Ecto neural progenitor cell (in vitro differentiated cells): Measurements from ENCODE around the gene RSRC1.
"Not testable (repeated sequence)": the region's sequence is repeated elsewhere in the genome, so short reads cannot be mapped to it uniquely, and the experiment has no call there.

Source experiments
- DNase-seq: peaks from one replicate; pipeline ENCODE4 v3.0.0-alpha.2; 2018; ENCODE audit warnings: low spot score

The RSRC1 gene

DNA sequence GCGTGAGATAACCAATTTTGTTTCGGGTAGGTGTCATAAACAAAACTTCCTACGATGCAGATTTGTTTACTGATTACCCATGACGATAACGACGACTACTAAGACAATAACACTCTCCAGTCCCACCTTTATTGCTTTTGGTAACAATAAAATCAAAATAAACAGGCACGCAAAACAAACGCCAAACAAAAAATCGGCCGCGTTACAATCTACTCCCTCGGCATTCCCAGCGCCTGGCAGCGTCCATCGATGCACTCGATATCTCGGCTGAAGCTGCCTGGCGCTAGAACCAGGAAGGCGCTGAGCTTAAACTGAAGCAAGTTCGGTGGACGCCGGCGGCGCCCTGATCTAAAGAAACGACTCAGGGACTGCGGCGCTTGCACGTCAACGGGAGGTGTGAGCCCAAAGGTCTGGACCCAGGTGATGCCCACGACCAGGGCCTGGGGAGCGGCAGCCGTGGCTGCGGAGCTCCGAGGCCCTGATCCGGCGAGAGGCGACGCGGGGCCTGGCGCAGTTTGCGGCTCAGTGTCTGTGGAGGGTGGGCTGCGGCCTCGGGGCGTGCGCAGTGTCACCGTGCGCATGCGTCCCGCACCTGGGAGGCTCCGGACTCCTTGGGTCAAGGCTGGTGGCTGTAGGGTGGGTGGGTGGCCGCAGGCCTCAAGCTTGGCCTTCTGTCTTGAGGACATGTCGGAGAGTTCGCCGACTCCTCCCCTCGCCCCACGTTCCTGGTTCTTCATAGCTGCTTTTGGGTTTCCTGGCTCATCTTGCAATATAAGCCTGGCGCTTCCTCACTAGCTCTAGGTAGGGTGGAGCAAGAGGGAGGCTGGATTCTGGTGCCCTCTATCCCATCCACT lies at the start of gene RSRC1:
RSRC1 (plus strand) TSS at position 286 of the 854 bp plus-strand sequence. CDS start 12,016 bp downstream, outside the sequence.
- peak; percentile 93 for DNase-seq

DNA sequence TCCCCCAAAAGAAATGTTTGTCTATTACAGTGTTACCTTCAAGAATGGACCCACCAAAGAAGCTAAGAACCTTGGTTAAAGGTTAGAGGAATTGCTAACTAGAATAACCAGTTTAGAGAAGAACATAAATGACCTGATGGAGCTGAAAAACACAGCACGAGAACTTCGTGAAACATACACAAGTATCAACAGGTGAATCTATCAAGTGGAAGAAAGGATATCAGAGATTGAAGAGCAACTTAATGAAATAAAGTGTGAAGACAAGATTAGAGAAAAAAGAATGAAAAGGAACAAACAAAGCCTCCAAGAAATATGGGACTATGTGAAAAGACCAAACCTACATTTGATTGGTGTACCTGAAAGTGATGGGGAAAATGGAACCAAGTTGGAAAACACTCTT lies 44.3 kb upstream of the RSRC1 start:
- DNase-seq: not testable (repeated sequence)

GRCh38 chr3:158072790-158073189 lies 37.1 kb upstream of the RSRC1 start:
- no peak for DNase-seq

- DNase-seq: no peak
Measured at GRCh38 chr3:158074591-158074990, 35.3 kb upstream of the RSRC1 start.

DNA sequence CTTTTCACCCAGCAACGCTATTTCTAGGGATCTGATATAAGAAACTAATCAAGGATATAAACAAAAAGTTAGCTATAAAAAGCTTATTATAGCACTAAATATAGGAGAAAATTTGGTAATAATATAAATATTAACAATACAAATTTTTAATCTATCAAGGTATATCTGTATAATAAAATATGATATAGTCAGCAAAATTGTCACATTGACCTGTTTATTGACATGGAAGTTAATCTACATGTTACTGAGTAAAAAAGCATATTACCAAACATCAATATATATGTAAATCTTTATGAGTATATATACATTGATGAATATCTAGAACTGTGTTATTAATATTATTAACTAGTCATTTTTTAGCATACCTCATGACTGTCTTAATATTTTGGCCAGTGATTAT lies 30.3 kb upstream of the RSRC1 start:
- no peak for DNase-seq

- no peak for DNase-seq
Measured at GRCh38 chr3:158084651-158085050, 25.2 kb upstream of the RSRC1 start.

GRCh38 chr3:158085358-158085757 lies 24.5 kb upstream of the RSRC1 start:
- DNase-seq: no peak

- DNase-seq: no peak
Measured at GRCh38 chr3:158085931-158086330, 24.0 kb upstream of the RSRC1 start.

GRCh38 chr3:158086361-158086760 lies 23.5 kb upstream of the RSRC1 start:
- no peak for DNase-seq

DNA sequence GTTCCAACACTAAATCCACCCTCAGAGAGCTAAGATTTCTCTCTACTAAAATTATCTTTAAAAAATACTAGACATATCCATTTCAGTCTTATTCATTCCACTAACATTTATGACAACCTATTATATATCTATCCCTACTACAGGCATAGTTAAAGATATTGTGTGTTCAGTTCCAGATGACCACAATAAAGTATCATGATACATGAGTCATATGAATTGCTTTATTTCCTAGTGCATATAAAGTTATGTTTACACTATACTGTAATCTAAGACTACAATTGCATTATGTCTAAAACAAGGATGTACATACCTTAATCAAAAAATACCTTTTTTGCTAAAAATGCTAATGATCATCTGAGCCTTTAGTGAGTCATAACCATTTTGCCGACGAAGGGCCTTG lies 23.1 kb upstream of the RSRC1 start:
- DNase-seq: no peak

GRCh38 chr3:158091531-158091930 lies 18.4 kb upstream of the RSRC1 start:
- no peak for DNase-seq

- no peak for DNase-seq
Measured at GRCh38 chr3:158093526-158093925, 16.4 kb upstream of the RSRC1 start.

- DNase-seq: peak; percentile 85
Measured at GRCh38 chr3:158094235-158095110, 15.4 kb upstream of the RSRC1 start.

DNA sequence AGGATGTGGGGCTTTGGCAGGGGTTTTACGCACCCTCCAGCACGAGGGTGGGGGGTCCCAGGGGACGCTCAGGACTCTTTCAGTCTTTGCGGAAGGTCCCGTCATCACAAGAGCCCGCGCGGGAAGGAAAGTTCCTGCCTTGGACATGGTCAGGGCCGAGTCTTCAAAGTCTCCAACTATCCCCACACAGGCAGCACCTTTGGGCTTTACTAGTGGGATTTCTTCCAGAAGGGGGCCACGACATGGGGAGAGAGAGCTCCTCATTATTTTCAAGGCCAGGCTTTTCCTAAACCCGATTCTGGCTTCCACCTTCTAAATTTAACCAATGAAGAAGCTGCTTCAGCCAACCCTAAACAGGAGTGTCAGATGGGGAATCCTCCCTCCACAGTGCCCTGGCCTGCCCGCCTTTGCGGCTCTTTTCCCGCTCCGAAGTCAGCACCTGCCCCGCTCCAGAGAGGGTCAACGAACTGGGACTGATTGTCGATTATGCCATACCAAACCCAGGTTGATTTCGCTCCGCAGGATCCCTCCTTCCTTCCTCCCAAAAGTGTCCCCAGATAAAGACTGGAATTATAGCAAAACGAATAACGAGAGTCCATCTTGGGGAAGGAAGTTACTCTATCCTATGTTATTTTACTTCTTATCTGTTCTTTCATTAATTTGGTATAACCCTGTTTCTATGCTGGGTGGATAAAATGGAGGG lies 14.6 kb upstream of the RSRC1 start:
- peak; percentile 51 for DNase-seq

- no peak for DNase-seq
Measured at GRCh38 chr3:158095814-158096704, 13.8 kb upstream of the RSRC1 start.

GRCh38 chr3:158097081-158097592 lies 12.8 kb upstream of the RSRC1 start:
- no peak for DNase-seq

DNA sequence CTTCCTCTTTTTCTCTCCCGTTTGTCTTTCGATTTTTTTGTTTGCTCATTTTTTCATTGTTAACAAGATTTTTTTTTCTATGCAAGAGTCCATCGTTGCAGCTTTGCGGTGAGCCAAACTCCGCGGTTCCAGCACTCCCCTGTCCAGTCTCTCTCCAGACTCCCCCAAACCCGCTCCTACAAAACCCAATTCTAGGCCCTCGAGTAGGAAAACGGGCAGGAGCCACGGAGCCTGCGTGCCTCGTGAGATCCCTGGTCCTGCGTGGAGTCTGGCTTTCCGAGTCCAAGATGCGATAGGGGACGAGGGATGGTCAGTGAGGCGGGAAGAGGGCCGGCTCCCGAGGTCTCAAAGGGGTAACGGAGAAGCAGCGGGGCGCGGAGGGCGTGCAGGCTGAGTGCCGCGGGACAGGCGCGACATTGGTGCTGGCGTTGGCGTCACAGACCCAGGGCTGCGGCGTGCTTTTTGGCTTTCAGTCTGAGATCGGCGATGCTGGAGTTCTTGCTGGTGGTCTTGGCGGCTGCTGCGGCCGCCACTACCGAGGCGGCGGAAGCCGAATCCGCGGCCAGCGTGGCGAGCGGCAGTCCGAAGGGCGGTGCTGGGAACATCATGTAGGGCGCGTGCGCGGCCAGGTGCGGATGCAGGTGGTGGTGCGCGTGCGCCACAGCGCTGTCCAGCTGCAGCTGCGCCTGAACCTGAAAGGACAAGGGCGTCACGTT lies 12.1 kb upstream of the RSRC1 start:
- DNase-seq: peak; percentile 92

GRCh38 chr3:158098309-158098639 lies 11.6 kb upstream of the RSRC1 start:
- no peak for DNase-seq

DNA sequence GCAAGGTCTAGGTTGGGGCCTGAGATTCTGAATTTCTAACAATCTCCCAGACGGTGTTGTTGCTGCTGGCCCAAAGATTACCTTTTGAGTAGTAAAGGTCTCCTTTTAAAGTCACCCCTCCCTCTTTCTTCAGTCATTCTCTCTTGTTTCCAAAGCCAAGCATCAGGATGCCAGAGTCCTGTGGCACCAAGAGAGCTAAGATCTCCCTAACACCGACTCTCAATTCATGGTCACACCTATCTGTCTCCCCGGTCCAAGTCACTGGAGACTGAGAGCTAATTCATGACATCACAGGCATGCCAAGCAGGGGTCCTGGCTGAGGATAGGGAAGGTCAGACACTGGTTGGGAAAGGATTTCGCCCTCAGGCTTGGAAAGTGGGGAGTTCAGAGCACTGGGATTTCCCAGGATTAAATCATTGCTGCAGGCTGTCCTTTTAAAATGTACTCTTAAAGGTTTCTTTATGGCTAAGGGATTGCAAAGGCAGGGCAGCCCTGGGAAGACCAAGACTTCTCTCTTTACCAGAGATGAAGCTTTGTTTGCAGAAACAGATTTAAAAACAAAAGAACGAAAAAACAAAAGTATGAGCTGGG lies 11.0 kb upstream of the RSRC1 start:
- no peak for DNase-seq

DNA sequence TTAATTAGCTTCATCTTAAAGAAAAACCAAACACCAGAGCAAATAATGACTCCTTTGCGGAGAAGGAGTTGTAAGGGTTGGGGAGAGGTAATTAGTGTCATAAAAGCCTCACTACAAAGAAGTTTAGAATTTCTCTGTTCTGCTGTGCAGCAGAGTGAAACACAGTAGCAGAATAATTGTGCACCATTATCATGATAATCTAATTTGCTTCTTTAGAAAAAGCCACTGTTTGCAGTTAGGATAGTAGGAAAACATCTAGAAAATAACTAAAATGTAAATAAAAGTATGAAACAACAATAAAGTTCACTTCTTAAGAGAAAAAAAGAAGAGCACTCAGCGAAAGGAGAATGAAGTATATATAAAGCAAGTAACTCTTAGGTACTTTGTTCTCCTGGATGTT lies 9.2 kb upstream of the RSRC1 start:
- no peak for DNase-seq
